HG03159 (cell line): Measurements from ENCODE around the gene GABBR1.

Experiments
- ATAC-seq: cut with Tn5 transposase; IDR thresholded peaks from one replicate; pipeline ENCODE4 v1.9.1; 2021; ENCODE audit warnings: mild to moderate bottlenecking, moderate library complexity; ENCODE audit not compliant: unreplicated experiment

Gene GABBR1

DNA sequence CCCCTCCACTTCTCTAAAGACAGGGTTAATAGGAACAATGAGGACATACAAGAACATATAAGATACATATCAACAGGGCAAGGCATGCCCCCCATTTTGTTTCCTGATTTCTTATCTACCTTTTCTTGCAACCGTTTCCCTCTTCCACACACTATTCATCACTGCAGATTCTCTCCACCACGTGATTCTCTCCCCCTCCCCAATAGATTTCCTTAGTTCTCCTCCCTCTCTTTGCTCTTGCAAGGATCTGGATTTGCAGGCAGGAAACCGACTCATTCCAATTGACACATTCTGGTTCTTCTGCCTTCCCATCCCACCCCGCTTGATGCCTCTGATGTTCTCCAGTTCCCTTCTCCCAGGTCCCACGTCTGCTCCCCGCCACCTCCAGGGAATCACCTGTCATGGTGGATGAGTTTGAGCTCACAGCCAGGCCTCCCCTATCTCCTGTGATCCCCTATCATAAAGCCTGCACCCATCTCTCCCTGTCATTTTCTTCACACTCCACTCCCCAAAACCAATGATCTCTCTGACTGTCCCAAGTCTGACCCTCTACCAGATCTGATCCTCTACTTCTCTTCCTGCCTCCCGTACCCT lies 7.5 kb downstream of the GABBR1 start:
- no peak for ATAC-seq

DNA sequence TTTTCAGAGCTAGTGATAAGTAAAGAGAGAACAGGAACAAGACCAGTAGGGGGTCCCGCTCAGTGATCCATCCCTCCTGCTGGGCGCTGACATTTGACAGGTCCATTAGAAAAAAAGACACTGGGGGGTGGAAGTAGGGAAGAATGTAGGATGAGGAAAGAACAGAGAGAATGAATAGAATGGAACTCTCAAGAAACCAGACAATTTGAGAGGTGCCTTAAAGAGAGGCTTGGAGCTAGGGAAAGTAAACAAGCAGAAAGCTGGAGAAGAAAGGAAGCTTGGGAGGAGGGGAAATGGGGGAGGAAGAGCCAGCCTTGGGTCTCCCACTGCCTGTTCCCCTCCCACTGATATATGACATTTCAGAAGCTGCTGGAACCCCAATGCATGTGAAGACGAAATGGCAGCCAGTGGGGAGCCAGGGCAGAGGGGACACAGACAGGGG lies 8.4 kb downstream of the GABBR1 start:
- ATAC-seq: no peak

DNA sequence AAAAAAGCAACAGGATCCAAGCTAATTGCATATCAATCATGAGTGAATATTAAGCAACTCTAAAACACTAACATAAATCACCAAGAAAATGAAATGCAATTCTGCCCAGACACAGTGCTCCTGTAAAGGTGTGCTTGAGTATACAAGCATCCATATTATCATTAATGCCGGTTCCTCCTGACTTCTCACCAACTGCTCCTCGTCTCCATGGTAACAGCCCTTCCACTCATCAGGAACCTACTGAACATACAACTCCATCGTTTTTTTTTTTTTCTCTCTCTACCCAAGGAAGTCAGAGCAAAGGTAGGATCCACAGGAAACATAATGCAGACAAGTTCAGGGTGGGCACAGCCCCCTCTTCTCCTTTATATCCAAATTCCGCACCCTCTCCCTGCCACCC lies 12.4 kb downstream of the GABBR1 start:
- no peak for ATAC-seq

DNA sequence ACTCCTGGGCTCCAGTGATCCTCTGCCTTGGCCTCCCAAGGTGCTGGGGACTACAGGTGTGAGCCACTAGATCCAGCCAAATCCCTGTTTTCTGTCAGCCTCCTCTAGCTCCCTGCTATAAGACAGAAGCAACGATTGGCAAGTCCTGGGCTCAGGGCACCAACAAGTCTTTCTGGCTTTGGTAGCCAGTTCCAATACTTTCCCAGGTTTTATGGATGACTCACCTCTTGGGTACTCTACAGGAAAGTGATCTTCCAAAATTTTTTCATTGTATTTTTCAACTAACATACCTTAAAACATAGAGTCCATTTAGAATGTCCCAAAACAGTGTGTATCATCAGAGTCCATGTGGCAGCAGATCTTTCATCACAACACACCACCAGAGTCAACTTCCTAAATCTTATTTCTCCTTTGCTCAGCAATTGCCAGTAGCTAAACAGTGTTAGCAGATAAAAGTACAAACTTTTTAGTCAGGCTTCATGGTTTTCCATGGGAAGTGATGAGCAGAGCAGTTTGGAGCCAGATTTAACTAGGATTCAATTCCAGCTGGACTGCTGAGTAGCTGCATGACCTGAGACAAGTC lies 13.3 kb downstream of the GABBR1 start:
- ATAC-seq: no peak

DNA sequence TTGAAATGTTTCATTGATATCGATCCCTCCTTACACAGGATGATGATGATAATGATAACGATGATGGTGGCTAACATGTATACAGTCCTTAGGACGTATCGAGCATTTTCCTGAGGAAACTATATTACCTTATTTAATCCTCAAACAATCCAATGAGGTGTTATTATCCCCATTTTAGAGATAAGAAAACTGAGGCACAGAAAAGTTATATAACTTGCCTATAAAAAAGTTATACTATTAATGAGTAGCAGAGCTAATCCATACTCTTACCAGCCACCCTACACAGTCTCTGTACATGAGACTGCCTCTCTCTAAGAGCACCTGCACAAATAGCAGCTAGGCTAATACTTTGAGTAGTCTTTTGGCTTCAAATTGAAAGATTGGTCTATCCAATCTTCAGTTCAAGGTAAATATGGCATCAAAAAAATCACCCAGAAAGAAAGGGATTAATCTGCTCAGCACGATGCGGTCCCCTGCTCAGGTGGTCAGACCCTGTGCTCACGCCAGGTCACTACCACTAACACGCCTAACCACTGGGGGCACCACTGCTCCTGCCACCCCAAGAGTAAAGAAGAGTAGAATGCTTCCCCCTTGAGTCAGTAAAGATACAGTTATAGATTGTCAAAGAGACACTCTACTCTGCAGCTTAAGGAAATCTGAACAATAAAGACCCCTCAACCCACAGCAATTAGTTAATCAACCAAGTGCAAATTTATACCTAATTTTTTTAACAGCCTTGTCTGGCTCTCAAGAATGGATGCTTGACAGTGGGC lies 15.0 kb downstream of the GABBR1 start:
- ATAC-seq: no peak

DNA sequence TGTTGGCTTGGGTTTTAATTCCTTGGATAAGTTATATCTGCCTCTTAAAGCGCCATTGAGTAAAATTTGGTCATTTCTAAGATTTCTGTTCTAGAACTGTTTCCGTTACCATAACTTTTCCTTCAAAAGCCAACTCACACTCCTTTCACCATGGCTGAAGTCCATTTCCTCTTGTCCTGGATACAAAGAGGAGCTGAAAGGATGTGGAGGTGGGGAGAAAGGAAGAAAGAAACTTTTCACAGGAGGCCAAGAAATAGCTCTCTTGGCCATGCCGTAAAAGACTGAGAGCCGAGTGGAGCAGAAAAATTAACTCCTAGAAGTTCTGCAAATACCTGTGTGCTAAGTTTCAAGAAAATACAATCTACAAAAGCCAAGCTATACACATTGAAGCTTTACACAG lies 21.6 kb downstream of the GABBR1 start:
- ATAC-seq: no peak

DNA sequence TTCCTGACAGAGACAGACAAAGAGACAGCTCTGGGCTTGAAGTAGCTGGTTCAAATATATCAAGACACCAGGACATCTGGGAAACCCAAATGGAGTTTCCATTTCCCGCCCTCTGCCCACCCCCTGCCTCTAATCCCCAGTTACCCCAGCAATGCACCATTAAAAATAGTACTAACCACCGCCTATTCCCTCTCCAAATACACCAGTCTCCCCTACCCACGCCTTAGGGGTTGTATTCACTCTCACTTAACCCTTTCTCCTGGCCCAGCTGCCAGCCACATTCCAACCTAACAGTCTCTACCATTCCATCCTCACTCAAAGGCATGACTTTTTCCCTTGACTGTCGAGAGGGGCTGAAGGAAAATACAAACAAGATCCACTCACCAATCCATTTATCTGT lies 22.4 kb downstream of the GABBR1 start:
- ATAC-seq: no peak

DNA sequence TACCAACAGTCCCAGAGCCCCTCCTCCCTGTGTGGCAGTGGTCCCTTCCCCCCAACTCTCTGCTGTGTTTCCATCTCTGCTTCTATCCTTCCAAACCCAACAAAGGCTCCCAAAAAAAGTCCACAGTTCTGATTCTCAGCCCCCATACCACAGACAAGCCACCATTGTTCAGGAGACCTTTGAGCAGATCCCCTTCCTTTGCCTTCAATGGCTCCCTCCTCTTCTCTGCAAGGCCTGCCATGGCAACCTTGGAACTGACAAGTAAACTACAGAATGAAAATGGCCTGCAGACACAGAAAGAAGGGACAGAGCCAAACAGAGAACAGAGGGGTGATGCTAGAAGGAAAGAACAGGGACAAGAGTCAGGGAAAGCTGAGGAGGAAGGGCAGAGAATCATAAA lies 24.9 kb downstream of the GABBR1 start:
- no peak for ATAC-seq

DNA sequence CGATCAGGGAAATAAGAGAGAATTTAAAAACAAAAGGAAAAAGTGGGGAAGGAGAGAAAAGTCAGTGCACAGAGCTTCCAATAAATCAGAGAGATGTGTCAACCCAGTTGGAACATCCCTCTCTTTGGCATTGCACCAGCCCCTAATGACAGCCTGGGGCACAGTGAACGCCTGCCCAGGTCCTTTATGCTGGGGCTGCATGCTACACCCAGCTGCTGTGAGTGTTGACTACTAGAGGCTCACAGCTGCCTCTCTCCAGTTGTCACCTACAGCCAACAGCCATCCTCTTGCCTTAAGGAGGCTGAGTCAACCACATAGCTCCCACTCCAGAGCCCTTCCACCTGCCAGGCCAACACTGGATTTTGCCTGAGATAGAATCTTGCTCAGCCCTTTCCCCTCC lies 29.1 kb downstream of the GABBR1 start:
- no peak for ATAC-seq

DNA sequence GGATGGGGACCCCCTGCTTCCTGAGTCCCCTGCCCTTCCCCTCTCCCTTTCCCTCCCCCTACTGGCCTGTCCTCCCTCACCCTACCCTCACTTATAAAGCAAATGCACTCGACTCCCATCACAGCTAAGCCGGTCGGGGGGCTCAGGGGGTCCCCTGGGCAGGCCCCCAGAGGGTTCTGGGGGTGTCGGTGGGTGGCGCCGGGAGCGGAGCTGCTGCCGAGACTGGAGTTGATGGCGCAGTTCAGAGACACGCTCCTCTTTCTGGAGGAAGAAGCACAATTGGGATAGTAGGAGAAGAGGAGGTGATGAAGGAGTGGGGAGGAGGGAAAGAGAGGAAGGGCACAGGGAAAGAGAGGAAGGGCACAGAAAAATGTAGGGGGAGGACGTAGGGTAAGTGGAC lies 29.5 kb downstream of the GABBR1 start:
- ATAC-seq: no peak

DNA sequence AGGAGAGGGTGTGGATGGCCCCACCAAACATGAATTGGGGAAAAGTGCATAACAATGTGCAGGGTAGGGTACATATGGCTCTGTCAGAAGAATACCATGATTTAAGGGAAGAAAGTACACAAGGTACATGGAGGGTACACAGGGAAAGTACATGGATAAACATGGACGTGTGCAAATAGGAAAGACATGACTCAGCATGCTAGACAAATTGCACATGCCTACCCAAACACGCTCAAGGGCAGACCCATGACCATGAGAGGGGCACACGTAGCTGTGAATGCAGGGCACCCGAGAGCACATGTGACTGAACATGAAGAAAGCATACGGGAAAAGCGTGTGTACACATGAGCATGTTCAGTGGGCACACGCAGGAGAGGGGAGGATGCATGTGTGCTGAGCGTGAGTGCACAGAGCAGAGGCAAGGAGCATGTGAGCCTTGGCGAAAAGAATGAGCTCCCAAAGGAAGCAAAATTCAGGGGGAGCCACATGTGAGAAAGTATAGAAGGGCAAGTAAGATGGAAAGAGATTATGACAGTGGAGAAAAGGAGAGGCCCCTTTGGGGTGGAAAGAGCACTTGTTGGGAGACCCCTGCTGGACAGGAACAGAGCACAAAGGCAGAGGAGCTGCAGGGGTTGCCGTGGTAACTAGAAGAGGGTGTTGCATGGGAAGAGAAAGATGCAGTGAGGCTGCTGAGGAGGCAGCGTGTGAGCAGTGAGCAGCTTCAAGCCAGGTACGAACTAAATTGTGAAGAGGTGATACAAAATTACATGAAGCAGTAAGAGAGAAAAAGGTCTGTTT lies 30.2 kb downstream of the GABBR1 start:
- no peak for ATAC-seq

DNA sequence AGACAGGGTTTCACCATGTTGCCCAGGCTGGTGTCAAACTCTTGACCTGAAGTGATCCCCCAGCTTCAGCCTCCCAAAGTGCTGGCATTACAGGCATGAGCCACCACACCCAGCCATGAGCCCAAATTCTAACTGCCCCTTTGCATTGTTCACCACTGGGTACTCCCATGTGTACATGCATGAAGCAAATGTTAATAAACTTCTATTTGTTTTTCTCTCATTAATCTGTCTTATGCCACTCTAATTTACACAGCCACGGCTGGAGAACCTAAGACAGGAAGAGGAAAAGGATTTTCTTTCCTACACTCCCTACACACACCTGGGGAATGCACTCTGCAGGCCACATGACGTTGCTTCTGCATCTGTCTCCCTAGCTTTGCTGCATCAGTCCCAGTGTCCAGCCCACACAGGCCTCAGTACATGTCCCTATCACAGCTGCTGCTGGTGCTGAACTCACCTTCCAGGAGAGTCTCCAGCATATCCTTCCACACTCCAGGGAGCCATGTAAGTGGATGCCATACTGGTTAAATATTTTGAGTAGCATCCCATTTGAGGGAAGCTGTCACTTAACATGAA lies 34.7 kb downstream of the GABBR1 start:
- ATAC-seq: no peak

DNA sequence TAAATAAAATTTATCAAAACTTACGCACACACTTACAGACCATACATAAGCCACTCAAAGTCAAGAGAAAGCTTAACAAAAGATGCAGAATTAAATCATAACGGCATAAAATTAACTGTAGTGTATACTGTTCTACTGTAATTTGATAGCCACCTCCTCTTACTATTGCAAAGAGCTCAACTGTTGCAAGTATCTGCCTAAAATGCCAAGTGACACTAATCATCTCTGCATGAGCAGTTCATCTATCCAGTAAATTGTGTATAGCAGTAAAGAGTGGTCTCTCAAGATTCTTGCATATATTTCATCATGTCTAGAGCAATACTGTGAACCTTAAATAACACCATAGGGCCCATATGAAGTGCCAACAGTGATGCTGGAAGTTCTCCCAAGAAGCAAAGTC lies 35.8 kb downstream of the GABBR1 start:
- ATAC-seq: no peak

DNA sequence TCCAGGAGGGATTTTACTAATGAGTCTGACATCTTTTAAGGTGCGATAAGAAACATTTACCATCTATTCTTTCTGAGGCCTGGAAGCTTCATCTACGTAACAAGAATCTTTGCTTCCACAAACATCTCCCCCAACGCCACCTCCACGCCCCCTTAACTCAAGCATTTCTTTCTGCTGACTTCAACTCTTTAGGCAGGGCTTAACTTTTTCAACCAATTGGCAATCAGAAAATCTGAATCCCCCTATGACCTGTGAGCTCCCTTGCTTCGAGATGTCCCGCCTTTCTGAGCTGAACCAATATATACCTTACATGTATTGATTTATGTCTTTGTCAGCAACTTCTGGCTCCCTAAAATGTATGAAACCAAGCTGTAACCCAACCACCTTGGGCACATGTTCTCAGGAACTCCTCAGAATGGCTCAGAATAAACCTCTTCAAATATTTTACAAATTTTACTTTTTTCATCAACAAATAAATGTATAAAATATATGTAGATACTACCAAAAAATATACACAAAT lies 36.5 kb downstream of the GABBR1 start:
- ATAC-seq: no peak

DNA sequence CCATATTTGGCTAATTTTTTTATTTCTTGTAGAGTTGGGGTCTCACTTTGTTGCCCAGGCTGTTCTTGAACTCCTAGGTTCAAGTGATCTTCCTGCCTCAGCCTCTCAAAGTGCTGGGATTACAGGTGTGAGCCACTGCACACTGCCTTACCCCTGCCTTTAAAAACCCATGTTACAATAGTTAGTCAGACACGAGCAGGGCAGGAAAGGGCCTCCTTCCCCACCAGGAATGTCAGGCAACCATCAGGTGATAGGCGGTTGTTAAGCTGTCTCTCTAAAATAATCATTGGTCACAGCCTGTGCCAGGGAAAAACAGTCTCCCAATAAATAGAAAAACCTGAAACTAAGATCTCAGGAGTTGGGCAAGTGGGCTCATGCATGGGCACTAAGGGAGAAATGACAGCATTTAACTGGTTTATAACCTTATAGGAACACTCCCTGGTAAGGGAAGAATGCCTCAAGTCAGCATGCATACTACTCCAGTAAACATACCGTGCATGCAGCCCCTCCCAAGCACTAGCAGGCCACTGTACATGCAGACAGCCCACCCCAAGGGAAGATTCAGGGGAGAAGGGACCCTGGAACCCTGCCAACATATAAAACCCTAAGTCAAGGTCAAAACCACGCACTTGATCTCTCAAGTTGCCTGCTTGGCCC lies 39.7 kb downstream of the GABBR1 start:
- ATAC-seq: no peak

DNA sequence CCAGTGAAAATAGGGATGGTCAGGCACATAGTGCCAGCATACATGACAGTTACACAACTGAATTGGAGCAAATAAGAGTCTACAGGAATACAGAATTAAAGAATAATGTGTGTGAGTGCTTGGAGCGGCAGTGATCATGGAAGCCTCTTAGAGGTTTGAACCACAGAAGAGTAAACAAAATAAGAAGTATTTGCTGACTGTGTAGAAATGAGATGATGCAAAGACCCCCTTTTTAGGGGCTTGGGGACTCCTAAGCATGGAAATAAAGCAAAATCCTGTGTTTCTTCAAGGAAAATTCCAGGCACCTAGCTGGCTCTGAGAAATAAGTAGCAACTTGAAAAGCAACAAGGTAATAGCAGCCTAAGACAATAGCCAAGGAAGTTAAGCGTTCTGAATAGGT lies 41.3 kb downstream of the GABBR1 start:
- no peak for ATAC-seq

DNA sequence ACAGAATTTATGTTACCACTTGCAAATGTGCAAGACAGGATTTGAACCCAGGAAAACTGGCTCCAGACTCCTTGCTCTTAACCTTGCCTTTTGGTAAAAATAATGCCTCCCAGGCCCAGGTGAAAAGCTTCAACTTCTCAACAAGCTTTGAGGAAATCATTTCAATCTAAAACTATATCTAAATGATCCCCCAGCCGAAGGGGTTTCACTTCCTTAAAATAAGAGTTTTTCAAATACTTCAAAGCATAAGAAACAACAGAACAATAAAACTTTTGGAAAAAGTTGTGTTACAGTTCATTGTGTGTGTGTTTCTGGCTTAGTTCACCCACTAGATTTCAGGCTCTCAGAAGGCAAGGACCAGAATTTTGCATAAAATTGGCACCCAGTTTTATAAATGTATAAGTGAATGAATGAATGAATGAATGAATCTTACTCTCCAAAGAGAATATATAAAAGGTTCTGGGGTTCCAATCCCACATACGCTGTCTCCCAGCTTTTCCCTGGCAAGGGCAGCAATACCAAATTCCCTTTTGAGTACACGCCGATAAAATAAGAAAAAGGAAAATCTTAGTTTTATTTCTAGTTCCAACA lies 42.7 kb downstream of the GABBR1 start:
- no peak for ATAC-seq

DNA sequence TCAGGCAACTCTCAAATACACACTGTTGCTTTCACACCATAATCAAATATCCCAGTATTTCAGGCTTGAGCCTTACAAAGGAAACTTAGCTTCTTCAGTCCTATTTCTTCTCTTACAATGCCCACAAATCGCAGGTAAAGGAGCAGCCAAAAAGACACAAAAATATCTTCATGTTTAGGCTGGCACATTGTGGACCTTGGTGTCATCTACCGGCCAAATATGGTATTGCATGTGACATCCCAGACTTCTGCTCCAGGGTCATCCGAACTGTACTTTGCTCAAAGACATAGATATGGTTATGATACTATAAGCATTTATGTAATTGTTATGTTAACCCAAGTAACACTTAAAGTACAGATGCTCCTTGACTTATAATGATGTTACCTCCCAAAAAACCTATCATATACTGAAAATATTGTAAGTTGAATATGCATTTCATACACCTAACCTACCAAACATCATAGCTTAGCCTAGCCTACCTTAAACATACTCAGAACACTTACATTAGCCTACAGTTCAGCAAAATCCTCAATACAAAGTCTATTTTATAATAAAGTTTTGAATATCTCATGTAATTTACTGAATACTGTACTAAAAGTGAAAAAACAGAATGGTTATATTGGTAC lies 43.4 kb downstream of the GABBR1 start:
- ATAC-seq: peak; percentile 52

DNA sequence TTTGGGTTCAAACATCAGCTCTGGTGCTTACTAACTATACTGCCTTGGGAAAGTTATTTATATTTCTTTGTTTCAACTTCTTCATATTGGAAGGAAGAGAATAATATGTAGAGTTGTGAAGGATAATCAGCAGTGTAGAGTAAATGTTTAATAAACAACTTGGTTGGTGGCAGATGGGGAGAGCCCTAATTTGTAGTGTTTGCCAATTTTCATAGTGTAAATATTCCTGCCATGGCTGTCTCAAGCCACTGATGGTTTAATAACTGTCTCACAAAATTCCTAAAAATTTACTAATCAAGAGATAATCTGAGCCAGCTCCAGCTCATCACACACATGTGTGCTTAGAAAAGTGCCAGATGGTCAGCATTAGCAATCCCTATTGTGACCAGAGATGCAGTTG lies 48.2 kb downstream of the GABBR1 start, which contains the start of gene OR2H2:
OR2H2 (plus strand) TSS at position 301 of the 400 bp plus-strand sequence. CDS start 2,824 bp downstream, outside the sequence.
- no peak for ATAC-seq

DNA sequence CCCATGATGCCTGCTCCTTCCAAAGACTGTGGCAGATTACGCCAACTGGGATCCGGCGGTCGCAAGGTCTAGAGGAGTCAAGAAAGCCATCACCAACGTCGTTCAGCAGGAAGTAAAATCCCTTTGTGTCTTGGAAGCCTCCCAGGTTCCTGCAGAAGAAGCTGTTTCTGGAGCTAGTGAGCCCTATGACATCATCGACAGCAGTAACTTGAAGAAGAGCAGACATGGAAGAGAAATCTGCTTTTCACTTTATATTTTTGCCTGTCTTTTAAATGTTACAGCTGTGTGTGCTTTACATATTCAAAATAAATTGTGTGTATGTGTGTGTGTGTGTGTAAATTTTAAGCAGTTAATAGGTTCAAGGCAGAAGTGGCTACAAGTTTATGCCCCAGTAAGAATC lies 55.4 kb downstream of the GABBR1 start:
- ATAC-seq: no peak
